ENCODE results near the gene ERMARD.

ERMARD gene

DNA sequence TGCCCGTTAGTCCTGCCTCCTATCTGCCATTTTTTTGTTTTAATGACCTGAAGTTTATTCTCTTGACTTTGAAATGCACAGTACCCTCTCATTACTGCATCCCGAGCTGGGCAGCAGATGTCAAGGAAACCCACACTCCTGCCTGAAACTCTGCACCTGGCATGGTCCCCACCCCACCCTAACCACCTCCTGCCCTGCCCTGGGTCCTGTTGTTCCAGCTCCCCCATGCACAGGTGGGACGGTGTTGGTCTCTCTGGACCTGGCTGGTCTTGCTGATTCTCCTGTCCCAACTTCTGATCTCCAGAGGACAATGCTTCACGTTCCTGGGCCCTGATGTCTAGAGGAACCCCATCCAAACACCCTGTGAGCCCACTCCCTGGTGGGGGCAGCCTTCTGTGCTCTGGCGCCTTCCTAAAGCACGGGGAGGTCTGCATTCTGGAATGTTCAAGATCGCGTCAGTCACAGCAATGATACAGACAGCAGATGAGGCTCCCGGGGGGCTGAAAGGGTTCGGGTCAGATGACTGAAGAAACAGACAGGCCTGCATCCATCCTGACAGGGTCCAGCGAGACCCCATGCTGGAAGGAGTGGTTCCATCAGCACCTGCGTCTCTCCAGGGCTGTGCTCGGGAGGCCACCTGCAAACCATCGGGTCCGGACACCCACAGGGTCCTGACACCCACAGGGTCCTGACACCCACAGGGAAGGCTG, 73.6 kb downstream of the ERMARD start:
- no peak for TF ChIP-seq CTCF (IDR thresholded peaks at IDR 0.05; ENCODE audit: insufficient read depth, missing control alignments)
- FAIRE-seq (no peak), DNase-seq (ENCODE audit: insufficient read length, low spot score) (no peak)

DNA sequence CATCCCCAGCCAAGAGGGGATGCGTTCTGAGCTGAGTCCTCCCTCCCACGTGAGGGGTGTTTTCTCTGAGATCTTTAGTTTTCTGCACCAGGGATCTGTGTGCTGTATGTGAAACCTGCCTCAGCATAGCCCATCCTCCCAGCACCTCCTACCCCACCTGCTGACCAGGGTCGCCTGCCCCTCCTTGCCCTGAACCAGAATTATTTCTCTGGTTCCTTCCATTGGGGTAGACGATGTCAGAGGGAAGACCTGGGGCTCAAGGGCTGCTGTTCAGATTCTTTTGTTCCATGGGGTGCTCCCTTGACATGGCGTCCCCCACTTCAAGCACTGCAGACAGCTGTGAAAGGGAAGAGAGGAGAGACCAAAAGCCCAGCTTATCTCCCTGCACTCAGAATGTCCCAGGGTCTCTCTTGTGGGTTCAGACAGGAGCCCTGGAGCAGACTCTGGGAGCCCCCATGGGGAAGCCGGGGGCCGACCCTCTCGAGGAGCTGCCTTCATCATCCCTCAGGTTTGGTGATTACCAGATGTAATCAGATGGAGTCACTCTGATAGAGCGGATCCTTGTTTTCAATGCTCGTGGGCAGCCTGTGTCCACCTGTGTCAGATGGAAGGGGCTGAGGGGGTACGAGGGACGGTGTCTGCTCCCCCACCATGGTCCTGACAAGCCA, 74.3 kb downstream of the ERMARD start:
- TF ChIP-seq CTCF (IDR thresholded peaks at IDR 0.05; ENCODE audit: insufficient read depth, missing control alignments) = no peak
- no peak for DNase-seq (ENCODE audit: insufficient read length, low spot score)
- no peak for FAIRE-seq

DNA sequence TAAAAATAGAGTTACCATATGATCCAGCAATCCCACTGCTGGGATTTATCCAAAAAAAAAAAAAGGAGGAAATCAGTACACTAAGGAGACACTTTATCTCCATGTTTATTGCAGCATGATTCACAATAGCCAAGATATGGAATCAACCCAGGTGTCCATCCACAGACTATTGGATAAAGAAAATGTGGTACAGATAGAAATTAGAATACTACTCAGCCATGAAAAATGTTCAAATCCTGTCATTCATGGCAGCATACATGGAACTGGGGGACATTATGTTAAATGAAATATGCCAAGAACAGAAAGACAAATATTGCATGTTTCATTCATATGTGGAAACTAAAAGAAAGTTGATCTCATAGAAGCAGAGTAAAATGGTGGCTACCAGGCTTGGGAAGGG, 75.3 kb downstream of the ERMARD start:
- TF ChIP-seq CTCF (IDR thresholded peaks at IDR 0.05; ENCODE audit: insufficient read depth, missing control alignments) = no peak
- FAIRE-seq = no peak
- DNase-seq (ENCODE audit: insufficient read length, low spot score) = no peak

DNA sequence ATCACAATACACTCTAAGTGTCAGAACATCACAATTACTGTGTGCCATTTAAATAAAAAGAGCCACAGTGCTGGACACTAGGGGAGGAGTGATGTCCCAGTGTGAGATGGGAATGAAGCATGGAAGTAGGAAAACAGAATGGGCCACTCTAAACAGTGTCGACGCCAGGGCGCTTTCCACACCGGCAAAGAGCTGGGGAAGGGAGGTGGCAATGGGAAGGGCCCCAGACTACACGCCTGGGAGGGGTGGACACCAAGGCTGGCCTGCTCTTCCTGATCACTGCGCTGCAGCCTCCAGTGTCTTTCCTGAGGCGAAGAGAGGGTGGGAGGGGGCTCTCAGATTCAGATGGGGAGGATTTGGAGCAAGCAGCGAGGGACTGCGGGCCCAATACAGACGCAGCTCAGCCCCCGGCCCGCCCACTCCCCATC, 75.9 kb downstream of the ERMARD start:
- no peak for DNase-seq (ENCODE audit: insufficient read length, low spot score)
- TF ChIP-seq CTCF (IDR thresholded peaks at IDR 0.05; ENCODE audit: insufficient read depth, missing control alignments) = no peak
- no peak for FAIRE-seq

- FAIRE-seq = no peak
- no peak for TF ChIP-seq CTCF (IDR thresholded peaks at IDR 0.05; ENCODE audit: insufficient read depth, missing control alignments)
- no peak for DNase-seq (ENCODE audit: insufficient read length, low spot score)
Observed at GRCh38 chr6:169828176-169828575, 76.8 kb downstream of the ERMARD start.

- TF ChIP-seq CTCF (IDR thresholded peaks at IDR 0.05; ENCODE audit: insufficient read depth, missing control alignments) = no peak
- DNase-seq (ENCODE audit: insufficient read length, low spot score) (no peak), FAIRE-seq (no peak)
Observed at GRCh38 chr6:169829786-169830185, 78.4 kb downstream of the ERMARD start.

DNA sequence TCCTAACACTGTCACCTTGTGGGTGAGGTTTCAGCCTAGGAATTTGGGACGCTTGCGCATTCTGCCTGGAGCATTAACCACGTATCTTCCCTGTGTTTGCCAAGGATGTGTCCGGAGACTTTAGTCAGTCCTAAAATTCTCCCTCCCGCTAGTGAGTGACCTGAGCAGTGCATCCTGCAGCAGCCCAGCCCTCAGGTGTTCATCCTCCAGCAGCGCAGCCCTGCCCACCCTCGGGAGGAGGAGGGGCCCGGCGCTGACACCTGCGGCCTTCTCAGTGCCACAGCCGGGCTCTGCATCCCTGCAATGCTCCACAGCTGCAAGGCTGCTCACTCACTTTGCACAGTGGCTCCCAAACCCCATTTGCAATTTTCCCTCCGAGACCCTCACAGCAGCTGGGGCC, 79.5 kb downstream of the ERMARD start:
- no peak for TF ChIP-seq CTCF (IDR thresholded peaks at IDR 0.05; ENCODE audit: insufficient read depth, missing control alignments)
- FAIRE-seq (no peak), DNase-seq (ENCODE audit: insufficient read length, low spot score) (no peak)

All from D721Med (cell line).